Measurements from ENCODE around the gene EYA4.

EYA4 gene

GRCh38 chr6:133230052-133230451 is 11.1 kb upstream of the EYA4 start:
- TF ChIP-seq EZH2phosphoT487 (IDR thresholded peaks at IDR 0.05; ENCODE audit: borderline replicate concordance), result no peak
- no peak for TF ChIP-seq CTCF (conservative IDR thresholded peaks at IDR 0.05; ENCODE audit: low read length)

GRCh38 chr6:133235221-133235620 is 5.9 kb upstream of the EYA4 start:
- H3K4me1 ChIP-seq (ENCODE audit: insufficient read depth, low read length, poor library complexity, severe bottlenecking), result no peaks in the 10 kb centered on the region
- H3K9me3 ChIP-seq (ENCODE audit: insufficient read depth, low read depth, low read length), result no peaks in the 10 kb centered on the region
- no peaks in the 10 kb centered on the region for H3K27me3 ChIP-seq (ENCODE audit: insufficient read depth, low read length, poor library complexity, severe bottlenecking)
- no peaks in the 10 kb centered on the region for H4K20me1 ChIP-seq (ENCODE audit: insufficient read depth, low read length, poor library complexity, severe bottlenecking)
- no peak overlapping the region for H3K4me2 ChIP-seq (ENCODE audit: low read depth, low read length, poor library complexity, severe bottlenecking)
- no peaks in the 10 kb centered on the region for H3K79me2 ChIP-seq (ENCODE audit: insufficient read depth, low read length)
- H3K9me2 ChIP-seq (replicated peaks; ENCODE audit: low read depth, low read length), result no peaks in the 10 kb centered on the region
- H3F3A ChIP-seq (ENCODE audit: low read depth), result no peaks in the 10 kb centered on the region
- no peak overlapping the region for H3K4me3 ChIP-seq (ENCODE audit: low read length, poor library complexity, severe bottlenecking)
- no peak overlapping the region for H3K9ac ChIP-seq (ENCODE audit: low read depth, low read length, poor library complexity, severe bottlenecking)
- no peak overlapping the region for H2AFZ ChIP-seq (ENCODE audit: low read length)
- TF ChIP-seq EZH2phosphoT487 (IDR thresholded peaks at IDR 0.05; ENCODE audit: borderline replicate concordance) (no peak), CTCF (conservative IDR thresholded peaks at IDR 0.05; ENCODE audit: low read length) (no peak)
- H3K36me3 ChIP-seq (ENCODE audit: insufficient read depth, low read length), result no peaks in the 10 kb centered on the region

More at GRCh38 chr6:133230052-133230451, 11.1 kb upstream of the EYA4 start:
- no peak overlapping the region for H3K4me3 ChIP-seq (ENCODE audit: low read length, poor library complexity, severe bottlenecking)
- H3K9ac ChIP-seq (ENCODE audit: low read depth, low read length, poor library complexity, severe bottlenecking), result no peak overlapping the region
- no peaks in the 10 kb centered on the region for H4K20me1 ChIP-seq (ENCODE audit: insufficient read depth, low read length, poor library complexity, severe bottlenecking)
- no peaks in the 10 kb centered on the region; the same call in 1 of the 2 replicates for H3K9me2 ChIP-seq (replicated peaks; ENCODE audit: low read depth, low read length)
- H3K27me3 ChIP-seq (ENCODE audit: insufficient read depth, low read length, poor library complexity, severe bottlenecking), result no peaks in the 10 kb centered on the region
- H3K9me3 ChIP-seq (ENCODE audit: insufficient read depth, low read depth, low read length), result no peaks in the 10 kb centered on the region
- no peak overlapping the region for H3K4me2 ChIP-seq (ENCODE audit: low read depth, low read length, poor library complexity, severe bottlenecking)
- H3K79me2 ChIP-seq (ENCODE audit: insufficient read depth, low read length), result no peaks in the 10 kb centered on the region
- H3K4me1 ChIP-seq (ENCODE audit: insufficient read depth, low read length, poor library complexity, severe bottlenecking), result no peaks in the 10 kb centered on the region
- H2AFZ ChIP-seq (ENCODE audit: low read length), result no peak overlapping the region
- H3F3A ChIP-seq (ENCODE audit: low read depth), result no peaks in the 10 kb centered on the region
- H3K36me3 ChIP-seq (ENCODE audit: insufficient read depth, low read length), result no peaks in the 10 kb centered on the region

GRCh38 chr6:133236932-133237331 is 4.2 kb upstream of the EYA4 start:
- H3K36me3 ChIP-seq (ENCODE audit: insufficient read depth, low read length), result no peaks in the 10 kb centered on the region
- no peaks in the 10 kb centered on the region for H3K4me1 ChIP-seq (ENCODE audit: insufficient read depth, low read length, poor library complexity, severe bottlenecking)
- no peaks in the 10 kb centered on the region for H3F3A ChIP-seq (ENCODE audit: low read depth)
- TF ChIP-seq EZH2phosphoT487 (IDR thresholded peaks at IDR 0.05; ENCODE audit: borderline replicate concordance), result no peak
- no peak for TF ChIP-seq CTCF (conservative IDR thresholded peaks at IDR 0.05; ENCODE audit: low read length)
- H3K27me3 ChIP-seq (ENCODE audit: insufficient read depth, low read length, poor library complexity, severe bottlenecking), result no peaks in the 10 kb centered on the region
- no peak overlapping the region for H3K4me3 ChIP-seq (ENCODE audit: low read length, poor library complexity, severe bottlenecking)
- no peak overlapping the region for H3K4me2 ChIP-seq (ENCODE audit: low read depth, low read length, poor library complexity, severe bottlenecking)
- no peak overlapping the region for H2AFZ ChIP-seq (ENCODE audit: low read length)
- no peaks in the 10 kb centered on the region for H3K9me2 ChIP-seq (replicated peaks; ENCODE audit: low read depth, low read length)
- no peak overlapping the region for H3K9ac ChIP-seq (ENCODE audit: low read depth, low read length, poor library complexity, severe bottlenecking)
- H3K79me2 ChIP-seq (ENCODE audit: insufficient read depth, low read length), result no peaks in the 10 kb centered on the region
- H4K20me1 ChIP-seq (ENCODE audit: insufficient read depth, low read length, poor library complexity, severe bottlenecking), result no peaks in the 10 kb centered on the region
- no peaks in the 10 kb centered on the region for H3K9me3 ChIP-seq (ENCODE audit: insufficient read depth, low read depth, low read length)
